Fibroblast of pulmonary artery (primary cell): Measurements from ENCODE around the gene RASGRF1.

Experiments
- DNase-seq: peaks from one replicate; pipeline ENCODE4 v3.0.0-alpha.2; 2010; ENCODE audit warnings: low read depth
- H3K4me3 ChIP-seq: replicated peaks from 2 replicates; pipeline ENCODE4 v1.5.1; 2011; ENCODE audit warnings: low read depth, mild to moderate bottlenecking, control low read depth, low read length, moderate library complexity
- TF ChIP-seq, protein P1 (sequence below): IDR thresholded peaks from 2 replicates; pipeline ENCODE4 v1.5.1; 2011; ENCODE audit warnings: mild to moderate bottlenecking, control low read depth, low read length, inconsistent platforms; ENCODE audit errors: missing control alignments

Gene RASGRF1

DNA sequence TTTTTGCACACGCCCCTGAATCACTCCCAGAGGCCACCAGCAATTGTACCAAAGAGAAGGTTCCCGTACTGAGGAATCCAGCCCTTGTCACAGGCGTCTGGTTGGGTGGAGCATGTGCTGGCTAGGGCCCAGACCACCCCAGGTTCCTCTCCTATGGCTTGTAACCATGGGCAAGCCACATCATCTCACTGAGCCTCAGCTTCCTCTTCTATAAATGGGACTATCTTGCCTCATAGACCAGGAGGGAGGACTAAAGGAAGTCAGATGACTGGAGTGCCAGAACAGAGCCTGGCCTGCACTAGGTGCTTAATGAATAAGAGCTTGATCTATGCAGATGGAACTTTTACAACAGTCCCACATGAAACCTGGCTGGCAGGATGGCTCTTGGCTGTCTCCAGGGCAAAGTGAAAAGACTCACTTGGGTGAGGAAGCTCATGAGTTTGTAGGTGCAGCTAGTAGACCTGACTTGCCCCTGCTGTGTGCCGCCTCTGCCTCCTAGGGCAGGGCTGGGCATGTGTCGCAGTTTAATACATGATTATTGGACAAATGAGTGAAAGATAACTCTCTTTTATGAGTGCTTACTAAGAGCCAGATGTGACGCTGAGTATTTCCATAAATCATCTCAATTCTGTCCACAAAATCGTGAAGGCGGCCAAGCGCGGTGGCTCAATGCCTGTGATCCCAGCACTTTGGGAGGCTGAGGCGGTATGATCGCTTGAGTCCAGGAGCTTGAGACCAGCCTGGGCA is 175.1 kb downstream of the RASGRF1 start:
- TF ChIP-seq, protein P1, sequence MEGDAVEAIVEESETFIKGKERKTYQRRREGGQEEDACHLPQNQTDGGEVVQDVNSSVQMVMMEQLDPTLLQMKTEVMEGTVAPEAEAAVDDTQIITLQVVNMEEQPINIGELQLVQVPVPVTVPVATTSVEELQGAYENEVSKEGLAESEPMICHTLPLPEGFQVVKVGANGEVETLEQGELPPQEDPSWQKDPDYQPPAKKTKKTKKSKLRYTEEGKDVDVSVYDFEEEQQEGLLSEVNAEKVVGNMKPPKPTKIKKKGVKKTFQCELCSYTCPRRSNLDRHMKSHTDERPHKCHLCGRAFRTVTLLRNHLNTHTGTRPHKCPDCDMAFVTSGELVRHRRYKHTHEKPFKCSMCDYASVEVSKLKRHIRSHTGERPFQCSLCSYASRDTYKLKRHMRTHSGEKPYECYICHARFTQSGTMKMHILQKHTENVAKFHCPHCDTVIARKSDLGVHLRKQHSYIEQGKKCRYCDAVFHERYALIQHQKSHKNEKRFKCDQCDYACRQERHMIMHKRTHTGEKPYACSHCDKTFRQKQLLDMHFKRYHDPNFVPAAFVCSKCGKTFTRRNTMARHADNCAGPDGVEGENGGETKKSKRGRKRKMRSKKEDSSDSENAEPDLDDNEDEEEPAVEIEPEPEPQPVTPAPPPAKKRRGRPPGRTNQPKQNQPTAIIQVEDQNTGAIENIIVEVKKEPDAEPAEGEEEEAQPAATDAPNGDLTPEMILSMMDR = no peak
- no peak overlapping the region for H3K4me3 ChIP-seq
- peak; percentile 33 for DNase-seq

DNA sequence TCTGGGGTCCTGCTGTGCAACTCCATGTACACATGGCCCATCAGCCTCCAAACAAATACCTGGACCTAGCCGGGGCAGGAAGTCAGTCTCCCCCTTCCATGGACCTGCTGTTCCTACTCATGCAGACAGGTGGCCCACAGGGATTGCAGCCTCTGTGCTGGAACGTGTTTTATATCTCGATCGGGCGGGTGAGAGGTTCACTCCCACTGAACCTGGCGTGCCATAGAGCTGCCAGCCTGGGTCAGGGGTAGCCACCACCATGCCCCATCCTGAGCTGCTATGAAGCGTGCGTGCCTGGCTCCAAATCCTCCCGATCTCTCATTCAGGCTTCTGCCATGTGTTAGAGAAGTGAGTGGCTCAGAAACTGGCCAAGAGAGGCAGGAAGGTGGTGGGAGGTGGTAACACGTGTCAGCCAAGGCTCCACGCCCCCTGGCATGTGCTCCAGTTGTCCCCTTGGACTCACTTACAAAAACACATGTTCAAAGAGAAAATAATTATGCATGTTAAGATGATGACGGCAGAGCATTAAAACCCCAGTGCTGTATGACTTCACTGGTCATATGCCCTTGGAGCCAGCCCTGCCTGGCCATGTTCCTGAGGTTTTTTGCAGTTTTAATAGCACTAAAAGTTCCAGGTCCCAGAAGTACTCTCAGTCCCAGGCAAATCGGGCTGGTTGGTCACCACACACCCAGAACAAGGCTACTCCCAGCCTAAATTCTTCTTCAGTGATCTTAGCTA is 176.4 kb downstream of the RASGRF1 start:
- TF ChIP-seq, protein P1 = peak; percentile 42
- H3K4me3 ChIP-seq = no peak overlapping the region
- DNase-seq = no peak

GRCh38 chr15:78913012-78913411 is 177.6 kb downstream of the RASGRF1 start:
- no peak overlapping the region for H3K4me3 ChIP-seq
- DNase-seq = no peak

GRCh38 chr15:78912316-78912715 is 178.3 kb downstream of the RASGRF1 start:
- no peak for DNase-seq
- TF ChIP-seq, protein P1 = no peak
- H3K4me3 ChIP-seq = no peak overlapping the region

More at GRCh38 chr15:78913012-78913411, 177.6 kb downstream of the RASGRF1 start:
- TF ChIP-seq, protein P1 = no peak

- TF ChIP-seq, protein P1 = no peak
- H3K4me3 ChIP-seq = no peak overlapping the region
Measured at GRCh38 chr15:78910271-78910670, 180.3 kb downstream of the RASGRF1 start.

More at GRCh38 chr15:78910271-78910670, 180.3 kb downstream of the RASGRF1 start:
- no peak for DNase-seq
